Measurements from ENCODE around the gene FAM131B. TPM values are rescaled to one million over a fixed set of nuclear protein-coding genes. Genes with fewer than 3 reads are reported as not detected.

Gene FAM131B
- total and polyA plus RNA-seq, 8 donors = 0.60 to 2.3 (median 1.6) TPM

DNA sequence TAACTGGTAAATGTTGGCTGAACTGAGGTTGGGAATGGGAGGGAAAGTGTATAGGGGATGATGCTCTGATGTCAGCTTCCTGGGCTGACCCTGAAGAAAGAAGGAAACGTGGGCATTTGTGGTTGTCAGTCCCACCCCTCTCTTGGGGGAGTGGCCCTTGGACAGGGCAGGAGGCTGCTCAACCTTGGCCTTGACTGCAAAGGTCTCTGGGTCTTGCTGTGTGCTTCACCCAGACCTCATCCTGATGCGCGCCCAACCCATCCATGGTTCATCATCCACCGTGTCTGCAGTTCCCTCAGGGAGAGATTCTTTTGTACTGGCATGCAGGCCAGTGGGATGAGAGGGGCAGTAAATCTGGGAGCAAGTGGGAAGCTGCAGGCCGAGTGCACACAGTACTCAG is 13.9 kb upstream of the FAM131B start:
- intact Hi-C loops (cut with DNase I) = no loop called here
- no peak overlapping the region for H3K4me3 ChIP-seq
- peaks cover 12 to 80% of the 10 kb centered on the region in 2 donors for H3K4me1 ChIP-seq
- ATAC-seq (no peak), DNase-seq (peak in 1 of 4 donors; percentile 69)
- peak overlapping the region in 1 of 2 donors; percentile 90 for H3K27ac ChIP-seq
- TF ChIP-seq CTCF (IDR thresholded peaks at IDR 0.05) = no peak
- H3K27me3 ChIP-seq = no peaks in the 10 kb centered on the region
- H3K9me3 ChIP-seq = no peaks in the 10 kb centered on the region
- H3K36me3 ChIP-seq = no peaks in the 10 kb centered on the region

DNA sequence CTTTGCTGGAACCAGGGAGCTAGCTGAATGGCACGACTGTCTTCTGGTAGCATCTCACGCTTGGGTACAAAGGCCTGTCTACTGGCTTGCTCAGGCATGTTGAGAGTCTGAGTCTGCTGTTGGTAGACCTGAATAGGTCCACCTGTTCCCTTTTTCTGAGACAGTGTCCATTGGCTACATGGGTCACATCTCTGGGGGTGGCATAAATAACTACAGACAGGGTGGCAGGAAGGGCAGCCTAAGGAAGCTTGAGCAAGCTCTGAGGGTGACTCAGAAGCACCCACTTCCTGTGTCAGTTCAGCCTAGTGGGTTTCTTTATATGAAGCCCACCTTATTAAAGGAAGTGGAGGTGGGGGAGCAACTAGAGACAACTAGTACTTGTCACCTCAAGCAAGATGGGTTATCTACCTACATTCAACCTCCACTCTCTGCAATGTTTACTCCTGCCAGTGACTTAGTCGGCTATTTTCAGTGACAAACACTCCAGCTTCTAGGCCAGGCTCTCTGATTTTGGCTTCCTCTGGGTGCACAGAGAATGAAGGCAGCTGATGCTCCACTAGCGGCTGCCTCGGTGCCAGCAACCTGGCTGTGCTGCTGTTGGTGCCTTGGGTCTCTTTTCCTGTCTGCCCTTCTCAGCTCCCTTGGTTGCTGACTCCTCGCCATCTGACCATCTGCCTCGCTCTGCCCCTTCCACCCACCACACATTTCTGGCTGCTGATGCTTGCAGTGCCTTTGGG is 13.0 kb upstream of the FAM131B start:
- no peak overlapping the region for H3K4me3 ChIP-seq
- peaks cover 12 to 80% of the 10 kb centered on the region in 2 donors for H3K4me1 ChIP-seq
- intact Hi-C loops (cut with DNase I) = no loop called here
- no peaks in the 10 kb centered on the region for H3K36me3 ChIP-seq
- DNase-seq (peak in 1 of 4 donors; percentile 65), ATAC-seq (peak; percentile 35)
- H3K27ac ChIP-seq = peak overlapping the region; percentile 58 to 90
- no peak for TF ChIP-seq CTCF (IDR thresholded peaks at IDR 0.05)
- H3K9me3 ChIP-seq = no peaks in the 10 kb centered on the region
- H3K27me3 ChIP-seq = no peaks in the 10 kb centered on the region

- intact Hi-C loops (cut with DNase I) = no loop called here
- Histone ChIP-seq H3K9me3 (no peaks in the 10 kb centered on the region), H3K27ac (peak overlapping the region in 1 of 2 donors; percentile 90), H3K27me3 (no peaks in the 10 kb centered on the region), H3K4me1 (peaks cover 6 to 75% of the 10 kb centered on the region in 2 donors), H3K36me3 (no peaks in the 10 kb centered on the region), H3K4me3 (no peak overlapping the region)
- TF ChIP-seq CTCF (IDR thresholded peaks at IDR 0.05) = no peak
- peak; percentile 30 for ATAC-seq
- DNase-seq = peak in 1 of 4 donors; percentile 17
These were observed 12.0 kb upstream of the FAM131B start for GRCh38 chr7:143374561-143374960.

GRCh38 chr7:143373255-143373794 is 10.8 kb upstream of the FAM131B start:
- DNase-seq (peak in 1 of 4 donors; percentile 36), ATAC-seq (no peak)
- H3K27me3 ChIP-seq = no peaks in the 10 kb centered on the region
- H3K4me1 ChIP-seq = peaks cover 0 to 62% of the 10 kb centered on the region in 2 donors
- intact Hi-C loops (cut with DNase I) = no loop called here
- TF ChIP-seq CTCF (IDR thresholded peaks at IDR 0.05) = no peak
- no peaks in the 10 kb centered on the region for H3K36me3 ChIP-seq
- no peak overlapping the region for H3K27ac ChIP-seq
- no peak overlapping the region for H3K4me3 ChIP-seq
- H3K9me3 ChIP-seq = no peaks in the 10 kb centered on the region

GRCh38 chr7:143372070-143372469 is 9.6 kb upstream of the FAM131B start:
- Histone ChIP-seq H3K27ac (peak overlapping the region in 1 of 2 donors; percentile 39), H3K27me3 (no peaks in the 10 kb centered on the region), H3K4me1 (peaks cover 0 to 52% of the 10 kb centered on the region in 2 donors), H3K36me3 (no peaks in the 10 kb centered on the region), H3K9me3 (no peaks in the 10 kb centered on the region), H3K4me3 (no peak overlapping the region)
- intact Hi-C loops (cut with DNase I) = no loop called here
- peak in 1 of 4 donors; percentile 83 for DNase-seq
- TF ChIP-seq CTCF (IDR thresholded peaks at IDR 0.05) = no peak
- peak; percentile 54 for ATAC-seq

All from left lung (tissue), 10 donors.